NT2/D1 (cell line): ENCODE measurements around the gene IRX1.

Experiments
- SUZ12 ChIP-seq: IDR thresholded peaks from 2 replicates; pipeline ENCODE4 v1.6.1; 2011; ENCODE audit not compliant: insufficient read length, insufficient read depth; ENCODE audit errors: extremely low read depth
- YY1 ChIP-seq: IDR thresholded peaks from 2 replicates; pipeline ENCODE4 v1.6.1; 2011; ENCODE audit not compliant: insufficient read length, insufficient read depth

GRCh38 chr5:3600106-3601060 is 4.8 kb downstream of the IRX1 start:
- TF ChIP-seq YY1 = no peak
- no peak for TF ChIP-seq SUZ12
